NCI-H1417 (cell line): ENCODE measurements around the gene EXOC4.
A peak's percentile ranks its signal among the peaks of the same experiment; 100 is the strongest.

Experiments used
- DNase-seq, 3 experiments: peaks; one replicate each; lab custom pipeline; 2025; lab: John Stamatoyannopoulos, UW

The EXOC4 gene

DNA sequence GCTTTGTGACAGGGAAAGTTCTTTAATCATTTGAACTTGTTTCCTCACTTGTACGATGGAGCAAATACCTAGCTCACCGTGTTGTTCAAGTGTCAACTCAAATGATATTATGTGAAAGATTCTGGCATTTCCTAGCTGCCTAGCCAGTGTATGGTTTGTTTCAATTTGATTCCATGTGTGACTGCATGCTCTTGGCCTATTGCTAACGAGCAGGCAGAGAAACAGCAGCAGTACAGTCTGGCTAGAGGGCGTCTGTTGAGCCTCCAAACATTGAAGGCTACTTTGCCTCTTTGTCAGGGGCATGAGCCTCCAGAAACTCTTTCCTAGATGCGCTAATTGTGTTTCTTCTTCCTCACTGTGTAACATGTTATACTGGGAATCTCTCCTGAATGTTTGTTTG lies 417.4 kb downstream of the EXOC4 start:
- no peak for DNase-seq

DNA sequence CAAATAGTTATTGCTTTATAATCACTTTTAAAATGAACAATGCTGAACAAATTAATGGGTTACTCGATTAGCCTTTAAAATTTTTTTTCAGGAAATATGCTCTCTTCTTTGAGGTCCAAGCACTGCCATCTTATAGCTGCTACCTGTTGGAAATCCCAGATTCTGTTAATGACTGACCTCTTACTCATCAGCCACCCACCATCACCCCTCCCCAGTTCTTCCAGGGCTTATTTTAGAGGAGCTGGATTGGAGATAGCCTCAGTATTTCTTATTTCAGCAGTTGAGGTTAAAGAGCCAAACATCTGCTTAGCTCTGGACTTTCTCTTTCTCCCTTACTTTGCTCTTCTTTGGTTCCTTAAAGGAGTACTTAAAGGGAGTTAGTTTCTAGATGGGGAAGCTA lies 420.0 kb downstream of the EXOC4 start:
- DNase-seq: no peak

DNA sequence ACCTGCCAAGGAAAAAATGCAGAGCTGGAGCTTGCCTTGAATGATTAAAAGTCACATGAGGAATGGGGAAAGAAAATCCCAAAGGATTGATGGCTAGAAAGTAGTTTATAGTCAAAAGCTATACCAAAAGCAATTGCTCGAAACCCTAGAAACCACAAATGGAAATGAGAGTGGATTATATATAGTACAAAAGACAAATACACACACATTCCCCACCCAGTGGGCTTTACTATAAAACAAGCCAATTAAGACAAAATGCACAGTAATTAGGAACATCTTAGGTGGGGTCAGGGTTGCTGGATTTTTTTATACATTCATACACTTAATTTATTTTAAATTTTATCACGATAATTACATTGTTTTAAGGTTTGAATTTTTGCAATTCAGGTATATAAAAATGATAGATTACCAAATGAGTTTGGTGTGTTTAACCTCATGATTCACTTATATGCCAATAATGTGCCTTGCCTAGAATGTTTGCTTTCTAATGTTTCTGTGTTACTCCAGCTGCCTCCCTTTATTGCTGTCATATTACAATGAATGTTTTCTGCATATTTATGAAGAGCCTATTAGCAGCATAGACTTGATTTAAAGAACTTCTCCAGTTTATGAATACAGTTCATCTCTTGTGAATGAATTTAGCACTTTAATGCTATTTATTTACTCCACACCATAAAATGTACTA lies 421.3 kb downstream of the EXOC4 start:
- DNase-seq: peak; percentile 27 to 77 (median 65)

DNA sequence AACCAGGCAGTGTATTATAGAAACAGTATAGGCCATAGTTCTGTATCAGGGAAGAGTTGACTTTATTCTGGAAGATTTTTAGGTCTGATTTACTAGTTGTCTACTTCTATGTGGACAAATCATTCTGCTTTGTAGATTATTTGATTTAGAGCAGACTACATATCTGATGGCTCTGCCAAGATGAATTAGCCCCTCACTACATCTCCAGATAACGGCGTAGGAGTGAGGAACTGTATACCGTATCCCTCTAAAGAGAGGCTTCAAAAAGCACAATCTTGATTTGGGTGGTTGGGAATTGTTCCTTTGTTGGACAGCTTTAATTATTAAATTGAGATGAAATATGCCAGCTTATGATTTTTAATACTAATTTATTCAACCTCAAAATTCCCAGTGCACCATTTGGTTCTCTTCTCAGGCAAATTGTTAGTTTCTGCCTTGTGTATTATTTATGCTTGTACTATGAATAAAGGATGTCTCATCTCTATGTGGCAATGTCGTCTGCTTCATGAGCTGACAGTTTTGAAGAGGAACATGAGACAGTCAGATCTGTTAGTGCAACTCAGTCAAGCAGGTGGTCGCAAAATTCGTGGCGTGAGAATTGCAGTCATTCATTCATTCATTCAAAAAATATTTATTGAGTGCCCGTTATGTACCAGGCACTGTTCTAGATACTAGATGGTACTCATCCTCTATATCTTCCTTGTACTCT lies 422.8 kb downstream of the EXOC4 start:
- DNase-seq: no peak

DNA sequence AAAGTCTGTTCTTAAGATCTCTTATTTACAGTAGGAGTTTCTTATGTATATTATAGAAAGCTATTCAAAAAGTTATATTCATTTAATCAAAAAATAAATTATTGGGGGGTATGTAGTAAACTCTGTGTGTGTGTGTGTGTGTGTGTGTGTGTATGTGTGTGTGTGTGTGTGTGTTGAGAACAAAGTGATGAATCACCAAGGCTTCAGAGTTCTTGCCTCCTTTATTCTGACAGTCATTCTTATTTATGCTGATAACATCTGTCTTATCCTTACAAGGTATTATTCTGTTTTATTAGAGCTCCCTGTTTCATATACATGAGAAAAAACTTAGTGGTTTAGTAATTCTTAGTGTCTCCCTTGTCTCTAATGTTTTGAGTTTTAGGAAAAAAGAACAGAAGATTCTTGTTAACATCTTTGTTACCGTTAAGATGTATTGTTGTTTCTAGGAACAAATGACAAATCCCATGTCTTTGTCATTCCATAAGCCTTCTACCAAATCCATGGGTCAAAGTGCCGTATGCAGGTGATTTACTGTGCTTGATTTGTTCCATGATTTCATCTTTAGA lies 424.0 kb downstream of the EXOC4 start:
- peak in 1 of 3 experiments; percentile 51 for DNase-seq

DNA sequence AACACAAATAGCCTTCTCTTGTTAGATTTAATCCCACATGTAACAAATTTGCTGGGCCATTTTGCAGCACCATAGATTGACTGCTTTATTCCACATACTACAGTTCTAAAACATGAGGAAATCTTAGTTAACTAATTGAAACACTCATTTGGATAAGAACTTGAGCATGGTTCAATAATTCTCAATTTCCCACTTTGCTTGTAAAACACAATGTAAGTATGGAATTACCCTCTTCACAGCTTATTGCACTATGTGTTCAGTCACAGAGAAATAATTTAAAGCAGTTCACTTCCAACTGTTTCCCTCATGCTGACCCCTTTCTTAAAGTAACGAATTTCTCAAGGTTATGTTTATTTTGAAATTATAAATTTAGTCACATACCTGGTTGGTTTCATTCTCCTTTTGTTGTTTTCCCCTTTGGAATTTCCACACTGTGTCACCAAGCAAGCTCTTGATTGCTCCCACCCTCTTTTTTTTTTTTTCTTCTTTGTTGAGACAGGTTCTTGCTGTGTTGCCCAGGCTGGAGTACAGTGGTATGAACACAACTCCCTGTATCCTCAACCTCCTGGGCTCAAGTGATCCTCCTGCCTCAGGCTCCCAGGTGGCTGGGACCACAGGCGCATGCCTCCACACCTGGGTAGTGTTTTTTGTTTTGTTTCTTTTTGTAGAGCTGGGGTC lies 425.4 kb downstream of the EXOC4 start:
- peak in 2 of 3 experiments; percentile 21 to 50 for DNase-seq

DNA sequence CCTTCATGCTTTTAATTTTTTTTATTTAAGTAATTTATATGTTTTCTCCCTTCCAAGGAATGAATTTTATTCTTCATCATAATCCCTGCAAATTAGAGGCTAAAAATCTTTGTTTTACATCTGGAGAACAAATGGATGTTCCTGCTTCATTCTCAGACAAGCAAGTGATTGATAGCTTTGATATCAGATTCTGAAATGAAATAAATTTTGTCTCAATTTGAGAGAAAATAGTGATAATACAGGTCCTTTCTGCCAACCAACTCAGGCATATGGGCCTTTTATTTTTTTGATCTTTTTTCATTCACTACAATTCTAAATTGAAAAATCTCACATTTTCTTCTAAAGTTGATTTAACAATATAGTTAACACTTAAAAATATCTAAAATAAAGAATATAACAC lies 427.1 kb downstream of the EXOC4 start:
- no peak for DNase-seq

DNA sequence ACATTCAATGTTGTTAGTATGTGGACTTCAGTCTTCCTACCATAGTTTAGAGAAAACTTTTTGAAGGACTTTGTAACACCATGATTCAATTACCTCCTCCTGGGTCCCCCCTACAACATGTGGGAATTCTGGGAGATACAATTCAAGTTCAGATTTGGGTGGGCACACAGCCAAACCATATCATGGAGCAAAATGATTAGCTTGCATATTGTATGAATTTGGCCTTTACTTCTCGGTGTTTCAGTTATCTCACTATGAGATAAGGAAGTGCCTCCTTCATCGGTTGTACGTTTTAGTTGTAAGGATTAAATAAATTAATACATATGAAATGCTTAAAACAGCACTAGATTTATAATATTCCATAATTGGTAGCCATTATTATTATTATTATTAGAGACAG lies 428.7 kb downstream of the EXOC4 start:
- no peak for DNase-seq

DNA sequence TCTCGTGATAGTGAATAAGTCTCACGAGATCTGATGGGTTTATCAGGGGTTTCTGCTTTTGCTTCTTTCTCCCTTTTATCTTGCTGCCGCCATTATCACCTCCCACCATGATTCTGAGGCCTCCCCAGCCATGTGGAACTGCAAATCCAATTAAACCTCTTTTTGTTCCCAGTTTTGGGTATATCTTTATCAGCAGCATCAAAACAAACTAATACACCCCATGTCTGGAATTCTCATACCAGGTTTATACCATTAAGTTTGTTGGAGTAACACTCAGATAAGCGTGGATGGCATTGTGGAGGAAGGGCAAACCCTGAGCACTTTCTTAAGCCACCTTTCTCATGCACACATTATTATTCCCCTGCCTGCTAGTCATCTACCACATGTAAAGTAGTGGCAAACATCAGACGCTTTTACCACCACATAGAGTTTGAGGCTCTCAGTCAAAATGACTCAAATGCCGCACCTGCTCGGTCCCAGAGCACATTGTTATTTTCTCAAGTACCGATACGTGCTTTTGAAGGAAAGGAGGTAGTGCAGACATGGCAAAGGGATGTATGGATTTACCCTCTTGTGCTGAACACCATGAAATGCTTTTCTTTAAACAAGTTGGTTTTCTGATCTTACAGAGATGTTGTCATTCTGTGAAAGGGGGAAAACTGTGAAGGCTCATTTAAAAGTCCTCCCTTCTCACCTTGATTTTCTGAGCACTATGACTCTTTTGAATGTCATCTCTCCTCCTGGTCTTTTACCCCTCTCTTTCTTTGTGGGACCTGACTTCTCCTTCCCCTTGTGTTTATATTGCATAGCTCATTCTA lies 429.7 kb downstream of the EXOC4 start:
- peak in 2 of 3 experiments; percentile 25 to 90 for DNase-seq

DNA sequence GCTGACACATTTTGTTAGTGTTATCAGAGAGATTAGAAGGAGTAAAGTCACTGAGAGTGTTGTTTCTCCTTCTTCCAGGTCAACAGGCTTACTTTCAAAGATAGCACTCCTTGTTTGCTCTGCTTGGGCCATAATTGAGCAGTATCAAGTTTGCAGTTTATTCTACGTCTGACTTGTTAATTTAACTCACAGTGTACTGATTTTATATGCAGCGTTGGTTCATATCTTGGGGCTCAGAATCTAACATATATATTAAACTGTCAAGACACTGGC lies 430.2 kb downstream of the EXOC4 start:
- no peak for DNase-seq

DNA sequence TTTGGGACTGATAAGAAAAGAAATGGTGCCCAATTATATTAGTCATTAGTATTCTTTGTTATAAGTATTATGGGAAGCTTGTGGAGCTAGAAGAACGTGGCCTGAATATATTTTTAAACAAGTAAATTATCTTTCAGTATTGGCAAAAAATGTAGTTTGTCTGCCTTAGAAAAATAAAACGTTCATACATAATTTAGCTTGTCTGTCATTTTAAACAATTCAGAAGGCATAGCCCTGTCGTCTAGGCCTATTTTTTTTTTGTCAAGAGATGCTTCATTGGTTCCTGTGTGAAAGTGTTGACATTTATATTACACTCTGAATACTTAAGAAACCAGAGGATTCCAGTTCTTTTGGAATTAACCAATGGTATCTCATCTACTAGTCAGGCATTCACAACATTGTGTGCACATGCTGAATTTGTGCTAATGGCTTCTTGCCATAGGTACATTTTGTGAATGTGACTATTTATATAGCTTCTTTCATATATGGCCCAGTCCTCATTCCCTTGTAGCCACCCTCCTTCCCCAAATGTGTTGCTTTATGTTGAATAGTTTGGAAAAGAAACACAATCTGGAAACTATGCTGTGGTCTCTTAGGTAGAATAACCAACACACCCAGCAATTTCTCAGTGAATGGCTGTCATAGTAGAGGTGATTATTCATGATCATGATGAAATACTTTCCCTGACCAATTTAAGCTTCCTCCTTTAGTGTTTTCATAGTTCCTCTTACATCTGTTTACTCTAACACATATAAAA lies 435.8 kb downstream of the EXOC4 start:
- DNase-seq: peak in 1 of 3 experiments; percentile 35

DNA sequence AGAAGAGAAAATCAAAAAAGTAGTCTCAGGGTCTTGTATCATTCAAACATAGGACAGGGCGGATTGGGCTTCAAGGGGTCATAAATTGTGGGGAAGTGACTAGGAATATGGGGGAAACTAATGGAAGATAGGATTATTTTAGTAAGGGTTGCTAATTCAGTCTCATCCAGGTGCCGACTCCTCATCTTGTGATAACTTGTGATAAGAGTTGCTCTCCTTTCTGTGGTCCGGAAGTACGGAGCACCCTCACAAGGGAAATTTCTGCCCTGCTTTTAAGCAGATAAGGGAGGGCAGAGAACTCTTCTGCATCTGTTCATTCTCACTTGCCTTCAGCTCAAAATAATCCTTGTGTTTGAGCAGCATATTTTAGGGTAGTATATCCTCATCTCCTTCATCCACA lies 437.9 kb downstream of the EXOC4 start:
- DNase-seq: no peak

DNA sequence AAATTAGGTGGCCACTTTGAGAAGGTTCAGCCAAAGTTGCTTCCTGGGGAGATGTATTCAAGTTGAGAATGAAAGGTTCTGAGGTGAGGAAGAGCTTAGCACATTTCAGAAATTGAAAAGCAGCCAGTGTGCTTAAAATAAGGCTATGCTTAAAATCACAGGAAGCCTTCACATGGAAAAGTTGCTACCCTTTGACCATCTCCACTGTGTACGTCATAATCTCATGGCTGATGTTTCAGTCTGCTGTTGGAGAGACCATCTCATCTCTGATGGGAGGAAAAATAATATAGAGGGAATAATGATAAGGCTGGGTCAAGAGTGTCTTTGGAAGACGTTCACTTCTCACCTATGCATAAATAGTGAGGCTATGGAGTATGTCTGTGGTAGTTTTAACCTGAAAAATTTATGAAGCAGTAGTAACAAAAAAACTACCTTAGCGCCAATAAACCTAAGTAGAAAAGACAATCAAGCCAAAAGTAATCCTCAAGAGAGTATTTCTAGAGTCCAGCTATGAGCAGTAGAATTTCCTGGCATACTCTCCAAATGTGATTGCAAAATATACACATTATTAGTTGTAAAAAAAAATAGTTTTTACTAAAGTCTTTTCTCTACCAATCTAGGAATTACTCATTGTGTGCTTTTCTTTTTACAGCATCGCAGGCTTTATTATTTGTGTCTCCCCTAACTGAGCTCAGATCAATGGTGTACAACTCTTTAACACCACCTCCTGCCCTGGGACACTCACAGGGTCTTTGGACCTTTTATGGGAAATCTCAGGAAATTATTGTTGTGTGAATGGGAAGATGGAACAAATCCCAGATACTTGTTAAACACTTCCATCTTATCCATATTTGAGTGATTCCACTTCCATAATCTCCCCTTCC lies 439.1 kb downstream of the EXOC4 start:
- no peak for DNase-seq

DNA sequence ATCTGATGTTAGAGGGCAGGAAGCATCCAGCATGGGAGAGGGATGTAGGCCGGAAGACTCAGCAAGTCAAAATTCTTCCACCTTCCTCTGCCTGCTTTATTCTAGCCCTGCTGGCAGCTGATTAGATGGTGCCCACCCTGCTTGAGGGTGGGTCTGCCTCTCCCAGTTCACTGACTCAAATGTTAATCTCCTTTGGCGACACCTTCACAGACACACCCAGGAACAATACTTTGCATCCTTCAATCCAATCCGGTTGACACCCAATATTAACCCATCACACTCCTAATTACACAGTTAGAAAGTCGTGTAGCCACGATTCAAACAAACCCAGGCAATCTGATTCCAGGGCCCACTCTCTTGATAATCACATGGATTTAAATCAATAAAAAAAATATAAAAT lies 440.4 kb downstream of the EXOC4 start:
- no peak for DNase-seq

DNA sequence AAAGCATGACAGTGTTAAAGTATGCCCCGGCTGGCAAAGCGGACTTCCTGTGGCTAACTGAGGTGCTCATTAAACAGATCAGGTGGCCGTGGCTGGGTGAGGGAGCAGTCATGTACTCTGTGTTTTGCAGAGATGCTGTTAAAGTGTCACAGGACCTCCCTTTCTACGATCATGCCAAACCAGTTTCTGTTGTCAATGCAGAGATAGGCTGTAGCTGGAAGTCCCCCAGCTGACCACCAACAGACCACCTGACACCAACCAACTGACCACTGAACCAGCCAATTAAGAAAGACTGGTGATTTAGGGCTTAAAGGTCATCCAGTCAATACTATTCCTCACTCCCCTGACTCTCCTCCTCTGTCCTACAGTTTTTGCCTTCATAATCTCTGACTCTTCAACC lies 443.2 kb downstream of the EXOC4 start:
- peak in 2 of 3 experiments; percentile 37 to 58 for DNase-seq

DNA sequence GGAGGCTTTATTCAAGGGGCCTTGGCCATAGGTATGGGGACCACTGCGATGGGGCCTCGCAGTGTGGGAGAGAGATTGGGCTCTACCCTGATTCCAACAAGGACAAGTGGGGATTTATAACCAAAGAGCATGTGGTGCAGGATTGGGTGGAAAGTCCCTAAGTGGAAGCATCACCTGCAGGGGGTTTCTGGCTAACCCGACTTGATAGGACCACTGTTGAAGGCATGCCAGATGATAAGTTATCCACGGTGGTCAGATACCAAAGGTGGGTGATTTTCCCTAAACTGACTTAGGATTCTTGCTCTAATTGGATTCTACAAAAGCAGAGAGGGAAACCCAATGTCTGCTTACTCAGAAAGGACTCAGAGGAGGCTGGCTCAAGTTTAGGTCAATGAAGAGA lies 444.7 kb downstream of the EXOC4 start:
- no peak for DNase-seq

DNA sequence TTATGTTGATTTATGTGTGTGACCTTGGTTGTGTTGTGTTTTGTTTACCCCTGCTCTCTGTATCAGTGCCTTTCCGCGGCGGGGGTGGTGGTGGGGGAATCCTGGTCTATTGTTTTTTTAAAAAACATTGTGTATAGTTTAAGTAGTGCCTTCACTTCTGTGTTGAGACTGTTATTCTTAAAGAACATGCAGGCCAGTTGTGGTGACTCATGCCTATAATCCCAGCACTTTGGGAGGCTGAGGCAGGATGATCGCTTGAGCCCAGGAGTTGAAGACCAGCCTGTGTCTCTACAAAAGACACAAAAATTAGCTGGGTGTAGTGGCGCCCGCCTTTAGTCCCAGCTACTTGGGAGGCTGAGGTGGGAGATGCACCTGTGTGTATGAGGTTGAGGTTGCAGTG lies 445.2 kb downstream of the EXOC4 start:
- no peak for DNase-seq

DNA sequence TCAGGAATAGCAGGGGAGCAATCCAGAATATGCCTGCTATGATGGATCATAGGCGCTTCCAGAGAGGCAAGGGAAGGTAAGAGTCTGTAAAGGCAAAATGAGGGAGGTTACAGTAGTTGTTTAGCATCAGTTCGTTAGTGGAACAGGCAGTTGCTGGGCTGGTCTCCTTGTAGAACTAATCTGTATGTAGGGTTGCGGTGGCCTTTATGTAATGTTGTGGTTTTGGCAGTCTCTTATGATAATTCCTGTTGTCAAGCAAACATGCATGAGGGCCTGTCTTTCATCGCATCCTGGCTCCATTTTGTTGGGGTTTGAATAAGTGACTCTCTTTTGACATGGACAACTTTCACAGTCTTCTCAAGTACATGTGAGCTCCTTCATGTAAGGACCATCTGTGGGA lies 446.5 kb downstream of the EXOC4 start:
- DNase-seq: no peak

DNA sequence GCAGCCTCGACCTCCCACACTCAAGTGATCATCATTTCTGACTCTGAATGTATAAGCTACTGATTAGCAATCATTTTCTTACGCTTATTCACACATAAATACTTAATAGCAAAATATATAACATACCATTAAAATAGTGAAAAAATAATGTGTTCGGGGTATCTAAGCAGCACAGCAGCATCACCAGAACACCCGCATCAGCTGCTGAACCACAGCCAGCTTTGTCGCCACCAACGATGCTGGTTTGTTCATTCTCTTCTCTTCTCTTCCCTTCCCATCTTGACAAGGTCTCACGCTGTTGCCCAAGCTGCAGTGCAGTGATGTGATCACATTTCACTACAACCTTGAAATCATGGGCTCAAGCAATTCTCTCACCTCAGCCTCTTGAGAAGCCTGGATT lies 449.2 kb downstream of the EXOC4 start:
- DNase-seq: peak in 1 of 3 experiments; percentile 35

DNA sequence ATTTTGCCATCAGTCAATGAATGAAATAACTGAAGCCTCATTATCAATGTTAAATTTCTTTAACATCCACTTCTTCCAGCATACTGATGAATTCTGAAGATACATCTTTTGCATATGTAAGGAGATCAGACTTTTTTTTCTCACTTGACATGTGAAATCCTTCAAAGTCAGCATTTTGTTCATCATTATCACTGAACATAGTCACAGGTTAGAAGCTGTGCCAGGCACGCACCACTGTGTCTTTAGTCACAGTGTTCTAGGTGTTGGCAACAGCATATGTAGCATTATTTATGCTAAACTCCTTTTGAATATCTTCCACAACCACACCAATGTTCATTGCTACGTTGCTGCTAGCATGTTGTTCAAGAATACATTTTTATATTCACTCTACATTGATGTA lies 450.1 kb downstream of the EXOC4 start:
- DNase-seq: no peak
